Measurements from ENCODE around the gene CNPY1. TPM values are rescaled to one million over a fixed set of nuclear protein-coding genes. Genes with fewer than 3 reads are reported as not detected.

Gene CNPY1
- total and polyA plus RNA-seq, 2 donors (not counting 1 experiment from before 2014, with no cell fraction given): not detected

- Histone ChIP-seq H3K4me2 (ENCODE audit: extremely low read depth, insufficient read depth, low read length) (no peak overlapping the region), H3K4me1 (ENCODE audit: control insufficient read depth, extremely low read depth, insufficient read depth, low read length) (no peaks in the 10 kb centered on the region), H3K9ac (ENCODE audit: insufficient read depth, low read length) (no peak overlapping the region), H3K27ac (ENCODE audit: insufficient read depth, low read length) (no peak overlapping the region), H4K20me1 (ENCODE audit: control insufficient read depth, extremely low read depth, insufficient read depth, low read length) (no peaks in the 10 kb centered on the region), H3K9me3 (ENCODE audit: control insufficient read depth, insufficient read depth, low read depth, low read length) (no peaks in the 10 kb centered on the region), H3K36me3 (ENCODE audit: control insufficient read depth, insufficient read depth, low read length) (no peaks in the 10 kb centered on the region), H3K27me3 (ENCODE audit: control insufficient read depth, insufficient read depth, low read length) (no peaks in the 10 kb centered on the region), H3K79me2 (ENCODE audit: control insufficient read depth, insufficient read depth, low read length) (no peaks in the 10 kb centered on the region), H2AFZ (ENCODE audit: low read length) (no peak overlapping the region), H3K4me3 (replicated peaks in 1 of 4; ENCODE audit: control extremely low read depth in 1 of 4, insufficient read depth in 1 of 4, low read depth in 3 of 4, low read length in 4 of 4) (no peak overlapping the region)
- DNase-seq (ENCODE audit: low read depth in 2 of 2): no peak
- no peak for TF ChIP-seq CTCF (conservative IDR thresholded peaks at IDR 0.05 in 1 of 2, IDR thresholded peaks at IDR 0.05 in 1 of 2; ENCODE audit: low read depth in 1 of 2, low read length in 2 of 2)
These were observed 30.6 kb upstream of the CNPY1 start for GRCh38 chr7:155576900-155577508.

- H3K4me1 ChIP-seq (ENCODE audit: control insufficient read depth, extremely low read depth, insufficient read depth, low read length): no peaks in the 10 kb centered on the region
- no peak for DNase-seq (ENCODE audit: low read depth in 2 of 2)
- H3K79me2 ChIP-seq (ENCODE audit: control insufficient read depth, insufficient read depth, low read length): no peaks in the 10 kb centered on the region
- H2AFZ ChIP-seq (ENCODE audit: low read length): no peak overlapping the region
- H3K9ac ChIP-seq (ENCODE audit: insufficient read depth, low read length): no peak overlapping the region
- H3K4me3 ChIP-seq (replicated peaks in 1 of 4; ENCODE audit: control extremely low read depth in 1 of 4, insufficient read depth in 1 of 4, low read depth in 3 of 4, low read length in 4 of 4): no peak overlapping the region
- no peaks in the 10 kb centered on the region for H4K20me1 ChIP-seq (ENCODE audit: control insufficient read depth, extremely low read depth, insufficient read depth, low read length)
- no peaks in the 10 kb centered on the region for H3K27me3 ChIP-seq (ENCODE audit: control insufficient read depth, insufficient read depth, low read length)
- no peak overlapping the region for H3K27ac ChIP-seq (ENCODE audit: insufficient read depth, low read length)
- H3K36me3 ChIP-seq (ENCODE audit: control insufficient read depth, insufficient read depth, low read length): no peaks in the 10 kb centered on the region
- no peak overlapping the region for H3K4me2 ChIP-seq (ENCODE audit: extremely low read depth, insufficient read depth, low read length)
- TF ChIP-seq CTCF (conservative IDR thresholded peaks at IDR 0.05 in 1 of 2, IDR thresholded peaks at IDR 0.05 in 1 of 2; ENCODE audit: low read depth in 1 of 2, low read length in 2 of 2): no peak
- no peak for TF ChIP-seq EZH2 (IDR thresholded peaks at IDR 0.05; ENCODE audit: low read length, missing control alignments)
- H3K9me3 ChIP-seq (ENCODE audit: control insufficient read depth, insufficient read depth, low read depth, low read length): no peaks in the 10 kb centered on the region
These were observed 30.1 kb upstream of the CNPY1 start for GRCh38 chr7:155576416-155576815.

DNA sequence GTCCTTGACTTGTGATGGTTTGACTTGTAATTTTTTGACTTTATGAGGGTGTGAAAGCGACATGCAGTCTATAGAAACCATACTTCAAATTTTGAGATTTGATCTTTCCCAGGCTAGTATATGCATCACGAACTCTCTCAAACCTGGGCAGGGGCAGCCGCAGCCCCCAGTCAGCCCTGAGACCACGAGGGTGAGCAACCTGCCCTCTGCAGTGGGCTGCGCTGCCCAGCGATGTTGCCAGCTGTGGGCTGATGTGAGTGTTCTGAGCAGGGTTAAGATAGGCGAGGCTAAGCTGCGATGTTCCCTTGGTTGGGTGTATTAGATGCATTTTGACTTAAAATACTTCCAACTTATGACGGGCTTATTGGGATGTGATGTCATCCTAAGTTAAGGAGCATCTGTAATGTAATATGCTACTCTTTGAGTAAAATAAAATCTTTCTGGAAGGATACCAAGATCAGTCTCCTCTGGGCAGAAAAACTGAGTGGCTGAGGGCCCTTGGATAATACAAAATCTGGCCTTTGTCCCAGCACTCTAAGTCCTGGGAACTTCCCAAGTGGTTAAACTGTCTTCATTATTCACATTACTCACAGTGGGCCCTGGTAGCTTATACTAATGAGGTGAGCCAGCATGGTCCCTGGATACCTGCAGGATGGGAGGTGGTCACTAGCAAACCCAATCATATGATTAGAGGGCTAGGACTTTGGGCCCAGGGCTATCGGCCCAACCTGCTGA is 28.4 kb upstream of the CNPY1 start:
- H3K9me3 ChIP-seq (ENCODE audit: control insufficient read depth, insufficient read depth, low read depth, low read length): no peaks in the 10 kb centered on the region
- H3K9ac ChIP-seq (ENCODE audit: insufficient read depth, low read length): no peak overlapping the region
- no peak overlapping the region for H2AFZ ChIP-seq (ENCODE audit: low read length)
- no peak overlapping the region for H3K4me3 ChIP-seq (replicated peaks in 1 of 4; ENCODE audit: control extremely low read depth in 1 of 4, insufficient read depth in 1 of 4, low read depth in 3 of 4, low read length in 4 of 4)
- no peak overlapping the region for H3K4me2 ChIP-seq (ENCODE audit: extremely low read depth, insufficient read depth, low read length)
- no peaks in the 10 kb centered on the region for H3K4me1 ChIP-seq (ENCODE audit: control insufficient read depth, extremely low read depth, insufficient read depth, low read length)
- no peaks in the 10 kb centered on the region for H4K20me1 ChIP-seq (ENCODE audit: control insufficient read depth, extremely low read depth, insufficient read depth, low read length)
- no peak for TF ChIP-seq EZH2 (IDR thresholded peaks at IDR 0.05; ENCODE audit: low read length, missing control alignments)
- TF ChIP-seq CTCF (conservative IDR thresholded peaks at IDR 0.05 in 1 of 2, IDR thresholded peaks at IDR 0.05 in 1 of 2; ENCODE audit: low read depth in 1 of 2, low read length in 2 of 2): no peak
- H3K36me3 ChIP-seq (ENCODE audit: control insufficient read depth, insufficient read depth, low read length): no peaks in the 10 kb centered on the region
- DNase-seq (ENCODE audit: low read depth in 2 of 2): peak in 1 of 2 donors; percentile 5
- H3K27me3 ChIP-seq (ENCODE audit: control insufficient read depth, insufficient read depth, low read length): no peaks in the 10 kb centered on the region
- H3K27ac ChIP-seq (ENCODE audit: insufficient read depth, low read length): no peak overlapping the region
- no peaks in the 10 kb centered on the region for H3K79me2 ChIP-seq (ENCODE audit: control insufficient read depth, insufficient read depth, low read length)

All from fibroblast of lung (primary cell).